Heart left ventricle (tissue), 13 donors: ENCODE data around the gene THADA.

ENCODE experiments used
- CTCF ChIP-seq, 12 donors: fragments of 200-600 bp; sonication (generic) in 4 of 12; IDR thresholded peaks; one replicate each; pipeline versions ENCODE4 v1.5.0 to v1.8.0; 2018 to 2022; ENCODE audit warnings: antibody characterized with exemption in 12 of 12, mild to moderate bottlenecking in 5 of 12
- POLR2A ChIP-seq, 2 donors: fragments of 450-650 bp; IDR thresholded peaks; one replicate each; pipeline ENCODE4 v1.6.1; 2017; ENCODE audit warnings: antibody characterized with exemption in 2 of 2, mild to moderate bottlenecking in 2 of 2, moderate library complexity in 2 of 2
- donor health status: ischemic (EF 13 %, LVEDD 7.1; RV severe dilation, severe dysfunction).
- donor health status: DM: no; HTN: yes; CAD: no.
- donor health status: DM: no; HTN: no; CAD: no.
- donor health status: ischemic (EF 25% LVEDD 6.9; RV normal size, moderate dysfunction).
- donor health status: ischemic (EF 25% LVEDD 5.7; RV mildly dilated, moderate dysfunction).
- donor health status: ischemic (EF 35%, LVEDD 5.7; RV mildly dilated, moderate dysfunction).
- donor health status: nonischemic (EF 11% LVEDD 7.7; RV severe dilation, severe dysfunction).
- donor health status: DM: yes; HTN: yes; CAD: no.
- donor health status: PGD.
- donor health status: ischemic (EF 29% LVEDD 5.4; RV normal size, mild dysfunction).
- donor health status: nonischemic (EF 23%, LVEDD 6.1; RV moderate dilation, normal function).

GRCh38 chr2:43426305-43427031 is 169.4 kb downstream of the THADA start:
- TF ChIP-seq CTCF (IDR thresholded peaks at IDR 0.05) = no peak
- no peak for TF ChIP-seq POLR2A (IDR thresholded peaks at IDR 0.05)
